Sigmoid colon (tissue), 7 donors: ENCODE measurements around the gene BTG2. TPM values are rescaled to one million over a fixed set of nuclear protein-coding genes. Genes with fewer than 3 reads are reported as not detected.

Source experiments
- DNase-seq: peaks from one replicate; pipeline ENCODE4 v3.0.0-alpha.2; 2019
- H3K27ac ChIP-seq, 4 donors: fragments of 200-600 bp; sonication (generic); one replicate each; pipeline ENCODE4 v1.5.1; 2016 to 2019; ENCODE audit warnings: mild to moderate bottlenecking in 1 of 4
- H3K27me3 ChIP-seq, 3 donors: fragments of 200-600 bp; sonication (generic); one replicate each; pipeline ENCODE4 v1.5.1; 2019; ENCODE audit warnings: mild to moderate bottlenecking in 1 of 3
- H3K36me3 ChIP-seq, 4 donors: fragments of 200-600 bp; sonication (generic); one replicate each; pipeline ENCODE4 v1.5.1; 2016 to 2019
- H3K4me1 ChIP-seq, 4 donors: fragments of 200-600 bp; sonication (generic); one replicate each; pipeline ENCODE4 v1.5.1; 2017 to 2019
- H3K4me3 ChIP-seq, 4 donors: fragments of 200-600 bp; sonication (generic); one replicate each; pipeline ENCODE4 v1.5.1; 2017 to 2019; ENCODE audit warnings: mild to moderate bottlenecking in 2 of 4, moderate library complexity in 1 of 4
- H3K9me3 ChIP-seq, 4 donors: fragments of 200-600 bp in 3 of 4; sonication (generic) in 3 of 4; one replicate each; pipeline versions ENCODE4 v1.5.1 to v1.6.1; 2013 to 2019
- CTCF ChIP-seq, 4 experiments: fragments of 450-650 bp in 3 of 4; fragments of 200-600 bp in 1 of 4; IDR thresholded peaks; one replicate each; pipeline ENCODE4 v1.5.1; 2016 to 2019; ENCODE audit warnings: antibody characterized with exemption in 4 of 4, mild to moderate bottlenecking in 3 of 4, moderate library complexity in 2 of 4
- EP300 ChIP-seq, 4 donors: sonication (generic); formaldehyde crosslinking; IDR thresholded peaks; one replicate each; pipeline ENCODE4 v1.6.1; 2017; ENCODE audit warnings: antibody characterized with exemption in 4 of 4
- POLR2A ChIP-seq, 2 donors: fragments of 450-650 bp; IDR thresholded peaks; one replicate each; pipeline ENCODE4 v1.6.1; 2016; ENCODE audit warnings: antibody characterized with exemption in 2 of 2, mild to moderate bottlenecking in 2 of 2, moderate library complexity in 2 of 2
- POLR2AphosphoS5 ChIP-seq, 4 donors: sonication (generic); formaldehyde crosslinking; IDR thresholded peaks; one replicate each; pipeline ENCODE4 v1.6.1; 2017; ENCODE audit warnings: antibody characterized with exemption in 4 of 4
- WGBS, 2 donors: extraction: QIAGEN DNeasy Blood & Tissue Kit; methylation state at CpG; one replicate each; pipeline ENCODE4 v1.1.7; 2013; 5-methylcytosine and 5-hydroxymethylcytosine counted together
- intact Hi-C: fragments of 100-400 bp; cut with DNase I; formaldehyde crosslinking; loops from one replicate; pipeline ENCODE4 v1.15.1; 2023
- polyA plus RNA-seq, 3 donors: library from polyadenylated mRNA; stranded (reverse); fragments of 200-250 nt; gene quantifications; one replicate each; pipeline ENCODE4 v1.2.3, GENCODE V29; 2013
- total RNA-seq, 4 donors: library from RNA; depleted of rRNA; stranded (reverse); fragments of >200 nt; gene quantifications; one replicate each; pipeline ENCODE4 v1.1.0, GENCODE V29; 2016
- donor health status: healthy with polysubstance abuse.
- donor health status: Bipolar disorder and iron deficiency.
- donor health status: healthy.

Gene BTG2
- total and polyA plus RNA-seq, 7 donors, result 37.2 to 397 (median 81.0) TPM

- H3K27ac ChIP-seq, result peak overlapping the region; percentile 96 to 100 (median 100)
- H3K36me3 ChIP-seq, result peaks cover 8 to 39% (median 15%) of the 10 kb centered on the region in 4 donors
- H3K27me3 ChIP-seq, result no peaks in the 10 kb centered on the region
- 9 to 12% methylated on average over 3 of the region's 3 CpGs for WGBS, 2 donors
- TF ChIP-seq CTCF (IDR thresholded peaks at IDR 0.05) (no peak), EP300 (IDR thresholded peaks at IDR 0.05) (no peak), POLR2AphosphoS5 (IDR thresholded peaks at IDR 0.05) (peak in 2 of 4 donors; percentile 5 to 12), POLR2A (IDR thresholded peaks at IDR 0.05) (no peak)
- DNase-seq, result no peak
- intact Hi-C loops, result no loop called here
- no peaks in the 10 kb centered on the region for H3K9me3 ChIP-seq
- peak overlapping the region; percentile 95 to 99 (median 98) for H3K4me3 ChIP-seq
- peaks cover 0 to 44% (median 38%) of the 10 kb centered on the region in 4 donors for H3K4me1 ChIP-seq
These were observed 2.4 kb downstream of the BTG2 start for GRCh38 chr1:203307641-203308126.

- intact Hi-C loops, result no loop called here
- Histone ChIP-seq H3K4me3 (peak overlapping the region; percentile 95 to 99 (median 98)), H3K36me3 (peaks cover 8 to 39% (median 15%) of the 10 kb centered on the region in 4 donors), H3K9me3 (no peaks in the 10 kb centered on the region), H3K27ac (peak overlapping the region; percentile 96 to 100 (median 100)), H3K27me3 (no peaks in the 10 kb centered on the region), H3K4me1 (peaks cover 0 to 44% (median 38%) of the 10 kb centered on the region in 4 donors)
- 14 to 24% methylated on average over 5 of the region's 5 CpGs for WGBS, 2 donors
- no peak for DNase-seq
- TF ChIP-seq POLR2AphosphoS5 (IDR thresholded peaks at IDR 0.05) (peak; percentile 39 to 47 (median 42)), EP300 (IDR thresholded peaks at IDR 0.05) (no peak), POLR2A (IDR thresholded peaks at IDR 0.05) (peak in 1 of 2 donors; percentile 12), CTCF (IDR thresholded peaks at IDR 0.05) (no peak)
These were observed 3.1 kb downstream of the BTG2 start for GRCh38 chr1:203308328-203308922.

GRCh38 chr1:203308923-203309331 is 3.6 kb downstream of the BTG2 start:
- Histone ChIP-seq H3K4me1 (peaks cover 0 to 44% (median 38%) of the 10 kb centered on the region in 4 donors), H3K4me3 (peak overlapping the region; percentile 95 to 99 (median 98)), H3K9me3 (no peaks in the 10 kb centered on the region), H3K36me3 (peaks cover 8 to 39% (median 15%) of the 10 kb centered on the region in 4 donors), H3K27me3 (no peaks in the 10 kb centered on the region), H3K27ac (peak overlapping the region; percentile 96 to 100 (median 100))
- intact Hi-C loops, result no loop called here
- 20 to 49% methylated on average over 1 of the region's 1 CpG for WGBS, 2 donors
- TF ChIP-seq EP300 (IDR thresholded peaks at IDR 0.05) (no peak), CTCF (IDR thresholded peaks at IDR 0.05) (no peak), POLR2A (IDR thresholded peaks at IDR 0.05) (peak in 1 of 2 donors; percentile 21), POLR2AphosphoS5 (IDR thresholded peaks at IDR 0.05) (peak in 1 of 4 donors; percentile 38)
- DNase-seq, result no peak

- Histone ChIP-seq H3K36me3 (peaks cover 8 to 33% (median 15%) of the 10 kb centered on the region in 4 donors), H3K9me3 (no peaks in the 10 kb centered on the region), H3K27me3 (no peaks in the 10 kb centered on the region), H3K4me1 (peaks cover 0 to 39% (median 31%) of the 10 kb centered on the region in 4 donors), H3K27ac (peak overlapping the region in 2 of 4 donors; percentile 100), H3K4me3 (no peak overlapping the region)
- WGBS, 2 donors, result 74 to 78% methylated on average over 3 of the region's 3 CpGs
- intact Hi-C loops, result no loop called here
- DNase-seq, result no peak
- TF ChIP-seq POLR2A (IDR thresholded peaks at IDR 0.05), result no peak
- TF ChIP-seq EP300 (IDR thresholded peaks at IDR 0.05), result no peak
- peak in 2 of 4 donors; percentile 3 to 60 for TF ChIP-seq POLR2AphosphoS5 (IDR thresholded peaks at IDR 0.05)
- no peak for TF ChIP-seq CTCF (IDR thresholded peaks at IDR 0.05)
These were observed 6.3 kb downstream of the BTG2 start for GRCh38 chr1:203311368-203312301.
